ENCODE data around the gene PRR5L. TPM values are rescaled to one million over a fixed set of nuclear protein-coding genes. Genes with fewer than 3 reads are reported as not detected.

PRR5L gene
- 9.8 to 15.6 TPM (median 13.6 TPM) in 5 replicates for total RNA-seq (2022; extraction: Qiagen RNA extraction)

DNA sequence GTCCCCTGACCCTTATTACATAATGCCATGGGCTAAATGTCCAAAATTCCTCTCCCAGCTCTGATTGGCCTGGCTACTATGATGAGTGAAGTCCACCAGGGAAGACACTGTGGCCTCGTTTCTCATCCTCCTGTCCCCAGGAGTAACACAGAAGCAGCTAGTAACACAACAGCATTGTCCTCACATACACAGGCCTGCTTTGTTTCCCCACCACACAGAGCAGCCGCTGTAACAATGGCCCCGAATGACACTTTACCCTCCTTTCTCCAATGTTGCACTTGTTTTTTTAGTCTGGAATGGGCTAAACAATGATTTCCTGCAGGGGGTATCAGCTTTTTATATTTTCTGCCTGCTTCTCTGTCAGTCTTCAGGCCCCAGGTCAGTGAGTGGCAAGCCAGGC, at the start of gene PRR5L:
Gene PRR5L (plus strand): TSS at position 363 of the 400 bp plus-strand sequence. CDS start 104,834 bp downstream, outside the sequence.

DNA sequence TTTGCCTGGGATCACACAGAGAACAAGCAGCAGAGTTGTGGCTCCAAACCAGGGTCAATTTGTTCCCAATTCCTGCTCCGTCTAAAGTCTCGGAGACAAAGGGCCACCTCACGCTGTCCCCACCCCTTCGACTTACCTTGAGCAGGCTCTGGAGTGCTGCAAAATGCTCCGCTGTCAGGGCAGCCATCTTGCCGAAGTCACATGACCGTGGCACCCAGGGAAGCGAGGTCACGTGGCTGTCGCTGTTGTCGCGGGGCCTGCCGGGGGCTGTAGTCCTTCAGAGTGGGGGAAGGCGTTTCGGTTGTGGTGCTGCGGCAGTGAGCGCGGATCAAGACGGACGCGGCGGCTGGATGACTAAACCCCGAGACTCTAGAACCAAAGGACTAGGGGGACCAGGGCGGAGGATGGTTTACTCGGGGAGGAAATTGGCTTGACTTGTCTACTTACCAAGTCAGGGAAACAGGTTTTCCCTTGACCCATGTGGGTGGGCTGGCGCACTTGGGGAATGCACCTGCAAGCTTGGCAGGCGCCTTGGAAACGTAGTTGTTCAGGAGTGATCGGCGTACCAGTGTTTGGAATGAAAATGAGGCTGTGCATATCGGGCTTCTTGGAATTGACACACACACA, 6.7 kb upstream of the PRR5L start, which contains the start of gene COMMD9:
Gene COMMD9 (minus strand): TSS at position 199 of the 627 bp plus-strand sequence. CDS start 12 bp downstream, at position 187.

GRCh38 chr11:36509694-36510593, 213.9 kb downstream of the PRR5L start, which contains the start of gene TRAF6:
TSS of gene TRAF6 (minus strand) at chr11:36510272. CDS start at chr11:36501515, 8,757 bp downstream.

Other genes starting within 250 kb of the PRR5L start
- 33.8 to 57.1 TPM (median 54.4 TPM) in 5 replicates for gene COMMD9, start 6.9 kb upstream of the PRR5L start, total RNA-seq (2022; extraction: Qiagen RNA extraction)
- gene TRAF6, start 214.0 kb downstream of the PRR5L start, total RNA-seq (2022; extraction: Qiagen RNA extraction): 6.3 to 9.6 TPM (median 8.0 TPM) in 5 replicates

Measured in A549 treated with Hydrocortisone at 1 μM for 4 hours (cell line).